Non-pigmented ciliary epithelial cell (primary cell): ENCODE results near the gene CSNK1D.

Source experiments
- DNase-seq: peaks from one replicate; pipeline ENCODE4 v3.0.0-alpha.2; 2010; ENCODE audit warnings: low read depth

The CSNK1D gene

GRCh38 chr17:82273327-82274133 is at the start of gene CSNK1D:
Gene CSNK1D (minus strand): TSS chr17:82273700. CDS start chr17:82273381, 319 bp downstream.
- no peak for DNase-seq

- DNase-seq, result no peak
These were observed 49.3 kb upstream of the CSNK1D start for GRCh38 chr17:82322526-82323453.

GRCh38 chr17:82321947-82322466 is 48.5 kb upstream of the CSNK1D start:
- no peak for DNase-seq

- no peak for DNase-seq
These were observed 47.7 kb upstream of the CSNK1D start for GRCh38 chr17:82320956-82321927.

GRCh38 chr17:82320140-82320840 is 46.8 kb upstream of the CSNK1D start:
- DNase-seq, result no peak

- no peak for DNase-seq
These were observed 46.1 kb upstream of the CSNK1D start for GRCh38 chr17:82319619-82320062.

- DNase-seq, result no peak
These were observed 45.5 kb upstream of the CSNK1D start for GRCh38 chr17:82318772-82319606.

- no peak for DNase-seq
These were observed 44.6 kb upstream of the CSNK1D start for GRCh38 chr17:82318169-82318498.

GRCh38 chr17:82317394-82318168 is 44.1 kb upstream of the CSNK1D start, which contains the start of gene CD7:
Gene CD7 (minus strand): TSS chr17:82317608. CDS start chr17:82317495, 113 bp downstream.
- no peak for DNase-seq

- DNase-seq, result no peak
These were observed 43.3 kb upstream of the CSNK1D start for GRCh38 chr17:82316651-82317393.

- no peak for DNase-seq
These were observed 42.3 kb upstream of the CSNK1D start for GRCh38 chr17:82315703-82316358.

- no peak for DNase-seq
These were observed 41.5 kb upstream of the CSNK1D start for GRCh38 chr17:82314727-82315605.

GRCh38 chr17:82314012-82314726 is 40.7 kb upstream of the CSNK1D start:
- no peak for DNase-seq

- no peak for DNase-seq
These were observed 39.9 kb upstream of the CSNK1D start for GRCh38 chr17:82313195-82314011.

GRCh38 chr17:82311971-82312370 is 38.5 kb upstream of the CSNK1D start:
- DNase-seq, result no peak
